HepG2 (cell line): Measurements from ENCODE around the gene GFRAL. TPM values are rescaled to one million over a fixed set of nuclear protein-coding genes. Genes with fewer than 3 reads are reported as not detected.

Experiments
- ATAC-seq: fragments of 200-7000 bp; cut with Tn5 transposase; 3 replicates; pipeline ENCODE4 v1.9.1; 2020; ENCODE audit warnings: mild to moderate bottlenecking, moderate library complexity
- Bru-seq: library from RNA; stranded (reverse); fragments of 400-500 nt; gene quantifications from one replicate; lab custom pipeline; 2021; lab: Mats Ljungman, UMichigan
- BruChase-seq, 2 experiments: library from RNA; stranded (reverse); fragments of 400-500 nt; gene quantifications; one replicate each; lab custom pipeline; 2021; lab: Mats Ljungman, UMichigan
- BruUV-seq: library from RNA; stranded (reverse); fragments of 400-500 nt; replicated peaks from 2 replicates; lab custom pipeline; 2021; lab: Mats Ljungman, UMichigan
- CTCF ChIA-PET: fragments of 300-600 bp; formaldehyde crosslinking; extraction: SDS; loops from one replicate; lab custom pipeline; 2021; ENCODE audit warnings: low total read pairs, inconsistent platforms, low intra/inter-chr PET ratio; lab: Yijun Ruan, JAX
- POLR2A ChIA-PET: fragments of 350-600 bp; sonication (Branson Sonifier 250); formaldehyde crosslinking; loops from one replicate; lab custom pipeline; 2020; ENCODE audit warnings: antibody characterized with exemption, inconsistent platforms; lab: Yijun Ruan, JAX
- DNase-seq: peaks from one replicate; pipeline ENCODE4 v3.0.0-alpha.2; 2015; ENCODE audit warnings: low spot score
- FAIRE-seq: peaks from 3 replicates; lab custom pipeline; 2011; peaks lifted over from hg19 to GRCh38; lab: Jason Lieb, UNC
- H2AFZ ChIP-seq: one replicate; pipeline ENCODE4 v1.6.1; 2011; ENCODE audit warnings: low read length, inconsistent platforms
- H3K27ac ChIP-seq: fragments of 300-600 bp; 3 replicates; pipeline ENCODE4 v1.8.0; 2011; ENCODE audit warnings: mixed run types, mild to moderate bottlenecking, mixed read lengths, low read length, inconsistent platforms; ENCODE audit not compliant: insufficient read depth; ENCODE audit errors: extremely low read length
- H3K27me3 ChIP-seq, 2 experiments: fragments of 200-600 bp in 1 of 2; 2 replicates in 1 of 2; 3 replicates in 1 of 2; pipeline versions ENCODE4 v1.6.0 to v1.8.0; 2011; ENCODE audit warnings: low read length in 2 of 2, mild to moderate bottlenecking in 2 of 2, moderate library complexity in 2 of 2, inconsistent platforms in 1 of 2; ENCODE audit not compliant: insufficient read depth in 2 of 2, control insufficient read depth in 1 of 2
- H3K36me3 ChIP-seq, 2 experiments: fragments of 200-600 bp in 1 of 2; replicated peaks in 1 of 2; 2 replicates in 1 of 2; 3 replicates in 1 of 2; pipeline versions ENCODE4 v1.5.1 to v1.8.0; 2011; ENCODE audit warnings: low read length in 2 of 2, inconsistent platforms in 1 of 2; ENCODE audit not compliant: insufficient read depth in 2 of 2, control insufficient read depth in 1 of 2
- H3K4me1 ChIP-seq: 2 replicates; pipeline ENCODE4 v1.5.1; 2012; ENCODE audit warnings: low read length, inconsistent platforms; ENCODE audit not compliant: insufficient read depth
- H3K4me2 ChIP-seq: 2 replicates; pipeline ENCODE4 v1.6.0; 2011; ENCODE audit warnings: low read depth, low read length, inconsistent platforms
- H3K4me3 ChIP-seq, 3 experiments: fragments of 200-600 bp in 1 of 3; sonication (generic), shearing (Covaris generic) in 1 of 3; replicated peaks in 1 of 3; 2 replicates each; pipeline ENCODE4 v1.5.1; 2011 to 2016; ENCODE audit warnings: low read length in 3 of 3, inconsistent platforms in 2 of 3, low read depth in 2 of 3, mild to moderate bottlenecking in 2 of 3, control low read depth in 1 of 3, mixed read lengths in 1 of 3; ENCODE audit not compliant: insufficient read depth in 1 of 3
- H3K79me2 ChIP-seq: one replicate; pipeline ENCODE4 v1.6.1; 2011; ENCODE audit warnings: low read length, inconsistent platforms; ENCODE audit not compliant: insufficient read depth
- H3K9ac ChIP-seq: 2 replicates; pipeline ENCODE4 v1.6.0; 2011; ENCODE audit warnings: mild to moderate bottlenecking, low read depth, low read length, inconsistent platforms; ENCODE audit not compliant: insufficient read depth
- H3K9me3 ChIP-seq: 2 replicates; pipeline ENCODE4 v1.5.1; 2012; ENCODE audit warnings: mild to moderate bottlenecking, low read length
- H4K20me1 ChIP-seq: 2 replicates; pipeline ENCODE4 v1.6.0; 2011; ENCODE audit warnings: inconsistent platforms, mild to moderate bottlenecking, low read length, moderate library complexity; ENCODE audit not compliant: insufficient read depth
- HMGXB3 ChIP-seq: sonication (generic); formaldehyde crosslinking; IDR thresholded peaks from 2 replicates; pipeline ENCODE4 v1.4.0; 2020; ENCODE audit warnings: missing genetic modification reagents, borderline replicate concordance
- ZNF598 ChIP-seq: sonication (generic); formaldehyde crosslinking; IDR thresholded peaks from 2 replicates; pipeline ENCODE4 v1.5.1; 2020; ENCODE audit warnings: mild to moderate bottlenecking, missing genetic modification reagents, borderline replicate concordance
- ZSCAN21 ChIP-seq: sonication (generic); formaldehyde crosslinking; IDR thresholded peaks from 2 replicates; pipeline ENCODE4 v1.8.0; 2022; ENCODE audit warnings: mild to moderate bottlenecking, missing genetic modification reagents, moderate library complexity, borderline replicate concordance
- WGBS: methylation state at CpG from one replicate; pipeline ENCODE4 v1.1.6; 2017; ENCODE audit warnings: low lambda C conversion rate; 5-methylcytosine and 5-hydroxymethylcytosine counted together
- in situ Hi-C: cut with HindIII; loops from 2 replicates; pipeline ENCODE4 v1.10.0; 2017; ENCODE audit warnings: low pct_unique_long_range_greater_than_20kb; ENCODE audit not compliant: extremely low pct_ligation_motif_present
- intact Hi-C: fragments of 100-400 bp; cut with micrococcal nuclease; formaldehyde crosslinking; loops from one replicate; pipeline ENCODE4 v1.10.0; 2022; ENCODE audit not compliant: unreplicated experiment
- long read RNA-seq, 2 experiments: library from RNA in 1 of 2; library from polyadenylated mRNA in 1 of 2; stranded (forward) in 1 of 2; unstranded in 1 of 2; transcript quantifications; one replicate each; pipeline ENCODE4 v2.0.0, GENCODE V29; 2019 to 2022
- polyA minus RNA-seq, 3 experiments: library from RNA; depleted of rRNA, polyadenylated mRNA; stranded (reverse); fragments of >200 nt; gene quantifications; 2 replicates each; pipeline ENCODE4 v1.2.3, GENCODE V29; 2011; ENCODE audit warnings: low replicate concordance in 1 of 3
- polyA plus RNA-seq, 8 experiments: library from polyadenylated mRNA; depleted of rRNA in 3 of 8; stranded (reverse) in 7 of 8; unstranded in 1 of 8; fragments of >200 nt; fragmentation: Illumina TruSeq in 4 of 8; extraction: Trizol in 4 of 8; gene quantifications; 2 replicates each; pipeline versions ENCODE4 v1.2.1 to v1.2.3, GENCODE V29; 2011 to 2016; ENCODE audit warnings: low read depth in 4 of 8, missing spikeins in 1 of 8, mixed read lengths in 1 of 8; ENCODE audit not compliant: insufficient read depth in 1 of 8
- total RNA-seq, 5 experiments: library from RNA; depleted of rRNA; stranded (reverse); fragments of >200 nt; fragmentation: Illumina TruSeq; extraction: Trizol; gene quantifications; 2 replicates each; pipeline ENCODE4 v1.2.3, GENCODE V29; 2016; ENCODE audit warnings: low read depth in 1 of 5

The GFRAL gene
- not detected in 2 replicates for total RNA-seq (2016; rRNA removed; fragmentation: Illumina TruSeq; extraction: Trizol)
- total RNA-seq (2016; cell fraction: cytosol; rRNA removed; fragmentation: Illumina TruSeq; extraction: Trizol; ENCODE audit: low read depth): not detected in 2 replicates
- not detected in 2 replicates for total RNA-seq (2016; cell fraction: insoluble cytoplasmic fraction; rRNA removed; fragmentation: Illumina TruSeq; extraction: Trizol)
- total RNA-seq (2016; cell fraction: membrane; rRNA removed; fragmentation: Illumina TruSeq; extraction: Trizol): not detected in 2 replicates
- total RNA-seq (2016; cell fraction: nucleus; rRNA removed; fragmentation: Illumina TruSeq; extraction: Trizol): not detected in 2 replicates
- polyA plus RNA-seq (2011; rRNA removed): not detected in 2 replicates
- not detected in 2 replicates for polyA plus RNA-seq (2011; cell fraction: cytosol; rRNA removed)
- not detected in 2 replicates for polyA plus RNA-seq (2011; cell fraction: nucleus; rRNA removed)
- not detected in 2 replicates for polyA plus RNA-seq (2012)
- polyA plus RNA-seq (2016; cell fraction: cytosol; fragmentation: Illumina TruSeq; extraction: Trizol; ENCODE audit: low read depth): not detected in 2 replicates
- polyA plus RNA-seq (2016; cell fraction: insoluble cytoplasmic fraction; fragmentation: Illumina TruSeq; extraction: Trizol; ENCODE audit: low read depth): not detected in 2 replicates
- polyA plus RNA-seq (2016; cell fraction: membrane; fragmentation: Illumina TruSeq; extraction: Trizol; ENCODE audit: low read depth): not detected in 2 replicates
- polyA plus RNA-seq (2016; cell fraction: nucleus; fragmentation: Illumina TruSeq; extraction: Trizol; ENCODE audit: insufficient read depth, low read depth): not detected in 2 replicates
- polyA minus RNA-seq (2011; rRNA and poly(A)+ RNA removed; ENCODE audit: low replicate concordance): not detected in 2 replicates
- polyA minus RNA-seq (2011; cell fraction: cytosol; rRNA and poly(A)+ RNA removed): not detected in 2 replicates
- not detected in 2 replicates for polyA minus RNA-seq (2011; cell fraction: nucleus; rRNA and poly(A)+ RNA removed)
- Bru-seq, nascent RNA: percentile 2 among the genes with signal in this experiment
- percentile 2 among the genes with signal in this experiment for BruChase-seq, experiment 1, labeled RNA remaining after a 6-hour chase
- not detected for BruChase-seq, experiment 2, labeled RNA remaining after a 2-hour chase
- long read RNA-seq, experiment 1: 0 reads
- long read RNA-seq, experiment 2: 0 reads

DNA sequence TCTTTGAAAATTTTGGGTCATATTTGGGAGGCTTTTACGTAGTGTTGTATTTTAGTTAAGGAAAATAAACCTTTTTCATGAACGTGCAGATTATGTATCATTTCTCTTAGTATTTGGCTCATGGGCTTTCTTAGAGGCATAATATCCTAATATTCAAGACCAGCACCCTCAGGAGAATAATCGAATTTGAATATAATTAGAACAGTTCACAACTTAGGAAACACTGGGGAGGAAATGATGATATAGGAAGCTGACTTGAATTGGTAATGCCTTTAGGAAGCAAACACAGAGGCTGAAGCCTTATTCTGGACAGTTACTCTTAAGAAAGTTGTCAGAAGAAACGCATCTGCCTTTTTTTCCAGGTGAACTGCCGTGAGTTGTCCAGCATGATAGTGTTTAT, at the start of gene GFRAL:
Gene GFRAL (plus strand): TSS at position 301 of the 400 bp plus-strand sequence. CDS start 86 bp downstream, at position 387.
- no TSS peak for BruUV-seq
- H3K4me3 ChIP-seq: no peak within 1 kb of the TSS
- DNase-seq (no peak), FAIRE-seq (no peak), ATAC-seq (no peak)
- no peak within 1 kb of the TSS for H3K27ac ChIP-seq
- in situ Hi-C loops (no loop called here), intact Hi-C loops (no loop called here)
- H3K79me2 ChIP-seq: no peaks in the 10 kb centered on the region
- no peaks in the 10 kb centered on the region for H3K27me3 ChIP-seq
- H3K36me3 ChIP-seq: no peaks in the 10 kb centered on the region
- H3K4me2 ChIP-seq: no peak within 1 kb of the TSS
- no peaks in the 10 kb centered on the region for H4K20me1 ChIP-seq
- no peaks in the 10 kb centered on the region for H3K9me3 ChIP-seq
- no peak within 1 kb of the TSS for H2AFZ ChIP-seq
- under 1% methylated on average over 5 of the region's 5 CpGs for WGBS
- POLR2A ChIA-PET: no interaction called here
- no peak within 1 kb of the TSS for H3K9ac ChIP-seq
- CTCF ChIA-PET: no interaction called here
- H3K4me1 ChIP-seq: no peaks in the 10 kb centered on the region
- TF ChIP-seq ZNF598 (CRISPR knock-in tag): no peak
- TF ChIP-seq ZSCAN21 (CRISPR knock-in tag): no peak
- no peak for TF ChIP-seq HMGXB3 (CRISPR knock-in tag)
